ENCODE results near the gene DYNC1I1. TPM values are rescaled to one million over a fixed set of nuclear protein-coding genes. Genes with fewer than 3 reads are reported as not detected.

DYNC1I1 gene
- total RNA-seq, 1 experiment from 2014 or later: 3.2 TPM

DNA sequence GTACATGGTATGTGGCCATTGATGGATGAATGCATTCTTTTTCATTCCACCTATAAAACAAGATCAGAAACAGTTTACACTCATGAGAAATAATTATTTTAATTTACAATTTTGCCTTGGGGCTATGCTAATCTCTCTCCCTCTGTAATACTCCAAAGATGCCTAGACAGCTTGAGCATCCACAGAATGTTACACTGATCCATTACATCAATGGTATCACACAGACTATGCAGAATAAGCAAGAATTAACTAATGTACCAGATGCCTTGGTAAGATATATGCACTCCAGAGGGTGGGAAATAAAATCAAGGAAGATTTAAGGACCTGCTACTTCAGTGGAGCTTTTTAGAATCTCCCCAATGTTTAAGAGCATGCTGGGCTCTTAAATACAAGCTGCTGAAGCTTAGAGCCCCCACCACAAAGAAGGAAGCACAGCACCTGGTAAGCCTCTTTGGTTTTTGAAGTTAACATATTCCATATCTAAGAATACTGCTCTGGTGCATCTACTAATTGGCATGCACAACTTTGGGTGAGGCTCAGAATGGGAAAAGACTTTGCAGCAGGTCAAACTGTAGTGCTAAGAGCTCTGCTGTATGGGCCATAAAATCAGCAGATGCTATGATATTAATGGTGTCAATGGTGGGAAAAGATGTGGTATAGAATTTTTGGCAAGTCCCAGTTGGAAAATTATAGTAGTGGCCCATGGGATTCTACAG lies 329.9 kb downstream of the DYNC1I1 start:
- Histone ChIP-seq H2BK20ac (ENCODE audit: low read depth, low read length, poor library complexity, severe bottlenecking) (no peak overlapping the region), H3K4me1 (ENCODE audit: insufficient read depth, low read length) (no peaks in the 10 kb centered on the region), H3K79me2 (ENCODE audit: insufficient read depth, low read length) (no peaks in the 10 kb centered on the region), H3K9me3 (ENCODE audit: control insufficient read depth, low read depth, low read length) (no peaks in the 10 kb centered on the region), H4K20me1 (ENCODE audit: control insufficient read depth, insufficient read depth, insufficient read length) (no peaks in the 10 kb centered on the region), H3K4me2 (ENCODE audit: insufficient read depth, insufficient read length, low read length) (no peak overlapping the region), H3K4ac (ENCODE audit: low read depth, low read length) (no peak overlapping the region), H3K27ac (ENCODE audit: insufficient read length, low read depth, low read length) (no peak overlapping the region), H2BK12ac (ENCODE audit: insufficient read length, low read depth, low read length) (no peak overlapping the region), H2BK5ac (ENCODE audit: insufficient read length, low read length) (no peak overlapping the region), H3K23ac (ENCODE audit: insufficient read length, low read depth, low read length) (no peak overlapping the region), H3T11ph (ENCODE audit: low read length) (no peak overlapping the region), H2AFZ (ENCODE audit: low read length) (no peak overlapping the region), H3K14ac (ENCODE audit: insufficient read depth, low read length) (no peak overlapping the region), H2BK120ac (ENCODE audit: low read depth, low read length, poor library complexity, severe bottlenecking) (no peak overlapping the region), H3K23me2 (ENCODE audit: insufficient read length, low read depth, low read length, poor library complexity, severe bottlenecking) (no peaks in the 10 kb centered on the region), H4K5ac (ENCODE audit: insufficient read length, low read depth, low read length) (no peak overlapping the region), H3K9ac (ENCODE audit: extremely low read depth, insufficient read length, low read length) (no peak overlapping the region), H4K8ac (replicated peaks; ENCODE audit: insufficient read length, low read depth, low read length) (no peak overlapping the region), H2BK15ac (ENCODE audit: low read depth, low read length) (no peak overlapping the region), H3K27me3 (ENCODE audit: insufficient read depth, low read length) (no peaks in the 10 kb centered on the region), H3K79me1 (ENCODE audit: insufficient read depth, low read depth, low read length, poor library complexity, severe bottlenecking) (no peaks in the 10 kb centered on the region), H3K18ac (ENCODE audit: insufficient read length, low read depth, low read length) (no peak overlapping the region), H4K91ac (ENCODE audit: insufficient read length, low read depth, low read length) (no peak overlapping the region), H2AK5ac (ENCODE audit: insufficient read length, low read length) (no peak overlapping the region), H3K56ac (ENCODE audit: insufficient read length, low read depth, low read length) (no peak overlapping the region)
- TF ChIP-seq, protein P1, sequence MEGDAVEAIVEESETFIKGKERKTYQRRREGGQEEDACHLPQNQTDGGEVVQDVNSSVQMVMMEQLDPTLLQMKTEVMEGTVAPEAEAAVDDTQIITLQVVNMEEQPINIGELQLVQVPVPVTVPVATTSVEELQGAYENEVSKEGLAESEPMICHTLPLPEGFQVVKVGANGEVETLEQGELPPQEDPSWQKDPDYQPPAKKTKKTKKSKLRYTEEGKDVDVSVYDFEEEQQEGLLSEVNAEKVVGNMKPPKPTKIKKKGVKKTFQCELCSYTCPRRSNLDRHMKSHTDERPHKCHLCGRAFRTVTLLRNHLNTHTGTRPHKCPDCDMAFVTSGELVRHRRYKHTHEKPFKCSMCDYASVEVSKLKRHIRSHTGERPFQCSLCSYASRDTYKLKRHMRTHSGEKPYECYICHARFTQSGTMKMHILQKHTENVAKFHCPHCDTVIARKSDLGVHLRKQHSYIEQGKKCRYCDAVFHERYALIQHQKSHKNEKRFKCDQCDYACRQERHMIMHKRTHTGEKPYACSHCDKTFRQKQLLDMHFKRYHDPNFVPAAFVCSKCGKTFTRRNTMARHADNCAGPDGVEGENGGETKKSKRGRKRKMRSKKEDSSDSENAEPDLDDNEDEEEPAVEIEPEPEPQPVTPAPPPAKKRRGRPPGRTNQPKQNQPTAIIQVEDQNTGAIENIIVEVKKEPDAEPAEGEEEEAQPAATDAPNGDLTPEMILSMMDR (conservative IDR thresholded peaks at IDR 0.05): no peak
- Mint-ChIP-seq H3K36me3 (ENCODE audit: insufficient read depth in 1 of 3, low read depth in 3 of 3) (no peaks in the 10 kb centered on the region), H3K27ac (no peak overlapping the region), H3K27me3 (ENCODE audit: low read depth) (peaks cover 8% of the 10 kb centered on the region), H3K4me3 (no peak overlapping the region), H3K4me1 (peaks cover 2 to 3% of the 10 kb centered on the region in 2 experiments; a peak in 2 of 4 replicates), H3K9me3 (no peaks in the 10 kb centered on the region)
- DNase-seq: no peak
